LNCaP clone FGC (cell line): ENCODE data around the gene LY6G5B.

Experiments
- DNase-seq: peaks from one replicate; pipeline ENCODE4 v3.0.0-alpha.2; 2011; ENCODE audit warnings: low read depth
- H3K4me3 ChIP-seq: 2 replicates; pipeline ENCODE4 v1.5.1; 2011; ENCODE audit warnings: mild to moderate bottlenecking, low read depth, low read length, control low read depth
- CTCF ChIP-seq: IDR thresholded peaks from 2 replicates; pipeline ENCODE4 v1.5.1; 2012; ENCODE audit warnings: mild to moderate bottlenecking; ENCODE audit not compliant: control insufficient read depth, insufficient read depth; ENCODE audit errors: extremely low read depth

The LY6G5B gene

GRCh38 chr6:31722173-31722572, 52.4 kb downstream of the LY6G5B start:
- no peak for DNase-seq
- no peak for TF ChIP-seq CTCF
- H3K4me3 ChIP-seq: no peak overlapping the region
